Trophoblast cell (in vitro differentiated cells and primary cell): ENCODE measurements around the gene TMC6.
A peak's percentile ranks its signal among the peaks of the same experiment; 100 is the strongest.

Source experiments
- DNase-seq, 2 donors: peaks; one replicate each; pipeline ENCODE4 v3.0.0-alpha.2; 2016
- H2AFZ ChIP-seq: 2 replicates; pipeline ENCODE4 v1.6.1; 2013; ENCODE audit warnings: low read length, moderate library complexity, mild to moderate bottlenecking; ENCODE audit not compliant: insufficient read depth, poor library complexity
- H2AK5ac ChIP-seq: 2 replicates; pipeline ENCODE4 v1.6.1; 2013; ENCODE audit warnings: mild to moderate bottlenecking, low read length
- H2BK120ac ChIP-seq: 2 replicates; pipeline ENCODE4 v1.6.1; 2013; ENCODE audit warnings: low read length, mild to moderate bottlenecking, moderate library complexity; ENCODE audit not compliant: insufficient read depth, poor library complexity
- H2BK12ac ChIP-seq: 2 replicates; pipeline ENCODE4 v1.6.1; 2013; ENCODE audit warnings: mild to moderate bottlenecking, low read length, moderate library complexity
- H2BK5ac ChIP-seq: 2 replicates; pipeline ENCODE4 v1.6.1; 2013; ENCODE audit warnings: low read length, low read depth, moderate library complexity, mild to moderate bottlenecking; ENCODE audit not compliant: poor library complexity
- H3K14ac ChIP-seq: 2 replicates; pipeline ENCODE4 v1.6.1; 2013; ENCODE audit warnings: mild to moderate bottlenecking, low read length
- H3K18ac ChIP-seq: 2 replicates; pipeline ENCODE4 v1.6.1; 2013; ENCODE audit warnings: mild to moderate bottlenecking, low read length
- H3K23ac ChIP-seq: 2 replicates; pipeline ENCODE4 v1.6.1; 2013; ENCODE audit warnings: low read length
- H3K27ac ChIP-seq: 2 replicates; pipeline ENCODE4 v1.5.1; 2013; ENCODE audit warnings: low read depth, mild to moderate bottlenecking, inconsistent platforms, low read length, moderate library complexity
- H3K27me3 ChIP-seq: 2 replicates; pipeline ENCODE4 v1.6.1; 2013; ENCODE audit warnings: inconsistent platforms, mild to moderate bottlenecking, low read length, moderate library complexity; ENCODE audit not compliant: insufficient read depth
- H3K36me3 ChIP-seq, 2 experiments: 1 replicate in 1 of 2; 2 replicates in 1 of 2; pipeline ENCODE4 v1.6.1; 2013; ENCODE audit warnings: low read length in 2 of 2, mild to moderate bottlenecking in 2 of 2, moderate library complexity in 1 of 2; ENCODE audit not compliant: insufficient read depth in 2 of 2, control insufficient read depth in 1 of 2
- H3K4ac ChIP-seq: 2 replicates; pipeline ENCODE4 v1.6.1; 2013; ENCODE audit warnings: low read depth, mild to moderate bottlenecking, low read length, moderate library complexity
- H3K4me1 ChIP-seq, 2 experiments: 1 replicate in 1 of 2; 2 replicates in 1 of 2; pipeline ENCODE4 v1.6.1; 2013; ENCODE audit warnings: low read length in 2 of 2, mild to moderate bottlenecking in 2 of 2, moderate library complexity in 1 of 2; ENCODE audit not compliant: insufficient read depth in 2 of 2, control insufficient read depth in 1 of 2
- H3K4me2 ChIP-seq: 2 replicates; pipeline ENCODE4 v1.6.1; 2013; ENCODE audit warnings: inconsistent platforms, mild to moderate bottlenecking, low read length, moderate library complexity
- H3K4me3 ChIP-seq: 2 replicates; pipeline ENCODE4 v1.5.1; 2013; ENCODE audit warnings: mild to moderate bottlenecking, low read depth, low read length, inconsistent platforms
- H3K79me1 ChIP-seq: one replicate; pipeline ENCODE4 v1.6.1; 2013; ENCODE audit warnings: low read length
- H3K79me2 ChIP-seq: 2 replicates; pipeline ENCODE4 v1.6.1; 2013; ENCODE audit warnings: low read length, mild to moderate bottlenecking; ENCODE audit not compliant: control insufficient read depth, insufficient read depth, poor library complexity
- H3K9ac ChIP-seq: 2 replicates; pipeline ENCODE4 v1.6.1; 2013; ENCODE audit warnings: mild to moderate bottlenecking, low read length
- H3K9me3 ChIP-seq: 2 replicates; pipeline ENCODE4 v1.6.1; 2013; ENCODE audit warnings: low read depth, mild to moderate bottlenecking, control low read depth, inconsistent platforms, low read length; ENCODE audit not compliant: insufficient read depth
- H4K12ac ChIP-seq: 2 replicates; pipeline ENCODE4 v1.6.1; 2013; ENCODE audit warnings: low read depth, mild to moderate bottlenecking, low read length, moderate library complexity
- H4K8ac ChIP-seq: 2 replicates; pipeline ENCODE4 v1.6.1; 2013; ENCODE audit warnings: low read depth, mild to moderate bottlenecking, low read length, moderate library complexity
- H4K91ac ChIP-seq: one replicate; pipeline ENCODE4 v1.6.1; 2013; ENCODE audit warnings: low read depth, mild to moderate bottlenecking, low read length, moderate library complexity
- WGBS: extraction: QIAGEN DNeasy Blood & Tissue Kit; methylation state at CpG from one replicate; pipeline ENCODE4 v1.1.7; 2013; ENCODE audit warnings: missing lambda C conversion rate; ENCODE audit not compliant: insufficient read length, insufficient coverage; ENCODE audit errors: extremely low coverage; 5-methylcytosine and 5-hydroxymethylcytosine counted together

Gene TMC6

GRCh38 chr17:78164748-78165607 is 36.4 kb upstream of the TMC6 start:
- DNase-seq, result no peak
- H2AFZ ChIP-seq, result no peak overlapping the region
- no peak overlapping the region for H3K18ac ChIP-seq
- no peak overlapping the region for H2BK12ac ChIP-seq
- H4K91ac ChIP-seq, result no peak overlapping the region
- no CpG with 5 or more reads among the region's 16 CpGs for WGBS
- no peak overlapping the region for H3K23ac ChIP-seq
- no peak overlapping the region for H4K12ac ChIP-seq
- no peak overlapping the region for H4K8ac ChIP-seq
- H3K27me3 ChIP-seq, result no peaks in the 10 kb centered on the region
- H3K9me3 ChIP-seq, result peaks cover 4% of the 10 kb centered on the region
- no peak overlapping the region for H2BK5ac ChIP-seq
- H3K4me1 ChIP-seq, result peaks cover 8% of the 10 kb centered on the region in 2 experiments
- no peak overlapping the region for H3K4me2 ChIP-seq
- no peaks in the 10 kb centered on the region for H3K79me2 ChIP-seq
- H3K9ac ChIP-seq, result no peak overlapping the region
- no peak overlapping the region for H3K4ac ChIP-seq
- peaks cover 5% of the 10 kb centered on the region for H3K79me1 ChIP-seq
- no peaks in the 10 kb centered on the region for H3K36me3 ChIP-seq
- H3K27ac ChIP-seq, result no peak overlapping the region
- no peak overlapping the region for H3K4me3 ChIP-seq
- H2AK5ac ChIP-seq, result no peak overlapping the region
- H3K14ac ChIP-seq, result no peak overlapping the region
- H2BK120ac ChIP-seq, result no peak overlapping the region

- Histone ChIP-seq H3K9ac (no peak overlapping the region), H3K4ac (no peak overlapping the region), H3K27ac (no peak overlapping the region), H2BK5ac (no peak overlapping the region), H3K79me1 (peaks cover 5% of the 10 kb centered on the region), H3K23ac (no peak overlapping the region), H3K18ac (no peak overlapping the region), H4K12ac (no peak overlapping the region), H2BK120ac (no peak overlapping the region), H3K4me2 (no peak overlapping the region), H2AFZ (no peak overlapping the region), H3K27me3 (no peaks in the 10 kb centered on the region), H4K8ac (no peak overlapping the region), H3K4me1 (peaks cover 5% of the 10 kb centered on the region in 2 experiments), H3K79me2 (no peaks in the 10 kb centered on the region), H3K9me3 (peaks cover 4% of the 10 kb centered on the region), H3K14ac (no peak overlapping the region), H4K91ac (no peak overlapping the region), H2AK5ac (no peak overlapping the region), H2BK12ac (no peak overlapping the region), H3K4me3 (no peak overlapping the region), H3K36me3 (no peaks in the 10 kb centered on the region)
- WGBS, result no CpG with 5 or more reads among the region's 22 CpGs
- DNase-seq, result no peak
Measured at GRCh38 chr17:78163881-78164747, 35.6 kb upstream of the TMC6 start.

- Histone ChIP-seq H3K79me1 (no peaks in the 10 kb centered on the region), H2AFZ (no peak overlapping the region), H2BK12ac (no peak overlapping the region), H3K23ac (no peak overlapping the region), H4K12ac (no peak overlapping the region), H2BK5ac (no peak overlapping the region), H3K27ac (no peak overlapping the region), H3K14ac (no peak overlapping the region), H2BK120ac (no peak overlapping the region), H3K9me3 (peaks cover 2% of the 10 kb centered on the region), H3K36me3 (no peaks in the 10 kb centered on the region), H3K4ac (no peak overlapping the region), H4K91ac (no peak overlapping the region), H3K79me2 (no peaks in the 10 kb centered on the region), H3K4me2 (no peak overlapping the region), H3K27me3 (no peaks in the 10 kb centered on the region), H3K18ac (no peak overlapping the region), H4K8ac (no peak overlapping the region), H2AK5ac (no peak overlapping the region), H3K9ac (no peak overlapping the region), H3K4me1 (no peaks in the 10 kb centered on the region), H3K4me3 (no peak overlapping the region)
- peak; percentile 57 to 78 for DNase-seq
- WGBS, result no CpG with 5 or more reads among the region's 10 CpGs
Measured at GRCh38 chr17:78159575-78160158, 31.1 kb upstream of the TMC6 start.

- Histone ChIP-seq H3K79me2 (no peaks in the 10 kb centered on the region), H3K9ac (no peak overlapping the region), H3K4me1 (peaks cover 2 to 5% of the 10 kb centered on the region in 2 experiments), H2BK120ac (no peak overlapping the region), H2AK5ac (no peak overlapping the region), H3K27me3 (no peaks in the 10 kb centered on the region), H2BK12ac (no peak overlapping the region), H3K4ac (no peak overlapping the region), H3K4me3 (no peak overlapping the region), H3K79me1 (no peaks in the 10 kb centered on the region), H4K12ac (no peak overlapping the region), H2AFZ (no peak overlapping the region), H4K91ac (no peak overlapping the region), H4K8ac (no peak overlapping the region), H3K27ac (no peak overlapping the region), H3K36me3 (no peaks in the 10 kb centered on the region), H3K14ac (no peak overlapping the region), H2BK5ac (no peak overlapping the region), H3K4me2 (no peak overlapping the region), H3K18ac (no peak overlapping the region), H3K9me3 (no peaks in the 10 kb centered on the region), H3K23ac (no peak overlapping the region)
- WGBS, result no CpG with 5 or more reads among the region's 11 CpGs
- no peak for DNase-seq
Measured at GRCh38 chr17:78154903-78155811, 26.6 kb upstream of the TMC6 start.
